Peyer's patch (tissue), 4 donors: Measurements from ENCODE around the gene DGKE. TPM values are rescaled to one million over a fixed set of nuclear protein-coding genes. Genes with fewer than 3 reads are reported as not detected.

Experiments
- DNase-seq, 3 donors: peaks; one replicate each; pipeline ENCODE4 v3.0.0-alpha.2; 2017 to 2019
- H3K27ac ChIP-seq, 4 donors: fragments of 200-600 bp; sonication (generic); one replicate each; pipeline ENCODE4 v1.5.1; 2016 to 2019
- H3K27me3 ChIP-seq, 2 donors: fragments of 200-600 bp; sonication (generic); one replicate each; pipeline ENCODE4 v1.5.1; 2019
- H3K36me3 ChIP-seq, 3 donors: fragments of 200-600 bp; sonication (generic); one replicate each; pipeline ENCODE4 v1.5.1; 2016 to 2019
- H3K4me1 ChIP-seq, 4 donors: fragments of 200-600 bp; sonication (generic); one replicate each; pipeline ENCODE4 v1.5.1; 2016 to 2019
- H3K4me3 ChIP-seq, 4 donors: fragments of 200-600 bp; sonication (generic); 1 replicate in 3 of 4; 2 replicates in 1 of 4; pipeline ENCODE4 v1.5.1; 2016 to 2019; ENCODE audit warnings: mild to moderate bottlenecking in 1 of 4
- H3K9me3 ChIP-seq, 4 donors: fragments of 200-600 bp; sonication (generic); one replicate each; pipeline ENCODE4 v1.5.1; 2016 to 2019; ENCODE audit warnings: mild to moderate bottlenecking in 1 of 4
- POLR2A ChIP-seq, 2 donors: fragments of 450-650 bp; IDR thresholded peaks; one replicate each; pipeline ENCODE4 v1.5.1; 2017; ENCODE audit warnings: antibody characterized with exemption in 2 of 2, mild to moderate bottlenecking in 2 of 2, moderate library complexity in 2 of 2
- total RNA-seq, 4 donors: library from RNA; depleted of rRNA; stranded (reverse); fragments of >200 nt; gene quantifications; one replicate each; pipeline ENCODE4 v1.1.0, GENCODE V29; 2016
- TF ChIP-seq, protein P1 (sequence below), 6 experiments: fragments of 450-650 bp in 4 of 6; fragments of 200-600 bp in 2 of 6; sonication (generic) in 1 of 6; IDR thresholded peaks; one replicate each; pipeline ENCODE4 v1.5.1; 2017 to 2019; ENCODE audit warnings: antibody characterized with exemption in 6 of 6, mild to moderate bottlenecking in 3 of 6, moderate library complexity in 1 of 6

DGKE gene
- total RNA-seq, 4 donors from 2014 or later = 4.2 to 12.4 (median 9.0) TPM

DNA sequence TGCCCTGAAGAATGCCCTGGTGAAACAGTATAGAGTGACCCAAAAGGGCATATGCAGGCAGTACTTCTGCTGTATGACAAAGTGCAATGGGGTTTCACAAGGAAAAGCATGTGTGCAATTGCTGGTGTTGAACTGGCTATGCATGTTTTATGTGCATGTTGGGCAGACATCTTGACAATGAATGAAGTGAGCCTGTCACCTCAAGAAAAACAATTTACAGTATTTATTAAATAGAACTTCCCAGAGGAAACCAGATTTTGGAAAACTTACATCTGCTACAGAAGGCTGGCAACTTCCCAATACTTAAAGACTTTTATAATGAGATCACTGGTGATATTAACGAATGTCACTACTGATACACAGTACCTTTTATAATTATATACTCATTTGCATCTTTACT is 30.9 kb upstream of the DGKE start:
- Histone ChIP-seq H3K36me3 (no peaks in the 10 kb centered on the region), H3K4me1 (no peaks in the 10 kb centered on the region), H3K27ac (no peak overlapping the region), H3K4me3 (no peak overlapping the region), H3K27me3 (no peaks in the 10 kb centered on the region), H3K9me3 (no peaks in the 10 kb centered on the region)
- DNase-seq = no peak
- TF ChIP-seq, protein P1, sequence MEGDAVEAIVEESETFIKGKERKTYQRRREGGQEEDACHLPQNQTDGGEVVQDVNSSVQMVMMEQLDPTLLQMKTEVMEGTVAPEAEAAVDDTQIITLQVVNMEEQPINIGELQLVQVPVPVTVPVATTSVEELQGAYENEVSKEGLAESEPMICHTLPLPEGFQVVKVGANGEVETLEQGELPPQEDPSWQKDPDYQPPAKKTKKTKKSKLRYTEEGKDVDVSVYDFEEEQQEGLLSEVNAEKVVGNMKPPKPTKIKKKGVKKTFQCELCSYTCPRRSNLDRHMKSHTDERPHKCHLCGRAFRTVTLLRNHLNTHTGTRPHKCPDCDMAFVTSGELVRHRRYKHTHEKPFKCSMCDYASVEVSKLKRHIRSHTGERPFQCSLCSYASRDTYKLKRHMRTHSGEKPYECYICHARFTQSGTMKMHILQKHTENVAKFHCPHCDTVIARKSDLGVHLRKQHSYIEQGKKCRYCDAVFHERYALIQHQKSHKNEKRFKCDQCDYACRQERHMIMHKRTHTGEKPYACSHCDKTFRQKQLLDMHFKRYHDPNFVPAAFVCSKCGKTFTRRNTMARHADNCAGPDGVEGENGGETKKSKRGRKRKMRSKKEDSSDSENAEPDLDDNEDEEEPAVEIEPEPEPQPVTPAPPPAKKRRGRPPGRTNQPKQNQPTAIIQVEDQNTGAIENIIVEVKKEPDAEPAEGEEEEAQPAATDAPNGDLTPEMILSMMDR (IDR thresholded peaks at IDR 0.05) = no peak
- no peak for TF ChIP-seq POLR2A (IDR thresholded peaks at IDR 0.05)

DNA sequence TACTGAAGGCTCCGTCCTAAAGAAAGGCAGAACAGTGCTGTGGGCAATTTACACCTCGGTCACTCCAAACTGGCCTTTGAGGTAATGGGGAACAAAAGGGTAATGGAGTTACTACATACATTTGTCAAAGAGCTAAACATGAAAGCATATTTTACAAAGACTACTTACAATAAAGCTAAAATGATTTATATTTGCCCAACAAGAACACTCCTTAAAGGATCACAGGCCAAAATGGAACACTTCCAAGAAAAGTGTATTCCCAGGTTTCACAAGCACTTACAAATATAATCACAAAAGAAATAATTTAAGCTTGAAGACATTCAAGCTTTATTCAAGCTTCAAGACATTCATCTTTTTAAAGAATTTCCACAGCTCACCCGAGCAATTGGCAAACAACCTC is 29.5 kb upstream of the DGKE start:
- no peak overlapping the region for H3K4me3 ChIP-seq
- TF ChIP-seq, protein P1 (IDR thresholded peaks at IDR 0.05) = no peak
- no peak for TF ChIP-seq POLR2A (IDR thresholded peaks at IDR 0.05)
- H3K27ac ChIP-seq = no peak overlapping the region
- no peaks in the 10 kb centered on the region for H3K27me3 ChIP-seq
- H3K4me1 ChIP-seq = no peaks in the 10 kb centered on the region
- H3K9me3 ChIP-seq = no peaks in the 10 kb centered on the region
- H3K36me3 ChIP-seq = no peaks in the 10 kb centered on the region
- no peak for DNase-seq

DNA sequence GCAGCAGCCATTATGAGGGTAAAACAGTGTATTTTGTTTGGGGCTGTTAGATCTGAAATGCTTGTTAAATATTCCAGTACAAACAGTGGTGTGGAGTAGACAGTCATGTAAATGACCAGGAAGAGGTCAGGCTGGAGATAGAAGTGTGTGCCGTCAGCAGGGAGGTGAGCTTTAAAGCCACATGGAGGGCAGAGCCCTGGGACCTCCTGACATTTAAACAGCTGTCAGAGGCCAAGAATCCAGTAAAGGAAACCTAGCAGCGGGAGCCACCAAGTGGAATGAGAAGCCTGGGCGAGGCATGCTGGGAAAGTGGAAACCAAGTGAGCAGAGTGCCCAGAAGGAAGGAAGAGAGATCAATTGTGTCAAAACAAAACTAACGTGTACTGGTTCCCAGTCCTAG is 27.0 kb upstream of the DGKE start:
- TF ChIP-seq, protein P1 (IDR thresholded peaks at IDR 0.05) = no peak
- TF ChIP-seq POLR2A (IDR thresholded peaks at IDR 0.05) = no peak
- no peak for DNase-seq
- Histone ChIP-seq H3K4me3 (no peak overlapping the region), H3K36me3 (no peaks in the 10 kb centered on the region), H3K4me1 (no peaks in the 10 kb centered on the region), H3K27ac (no peak overlapping the region), H3K9me3 (no peaks in the 10 kb centered on the region), H3K27me3 (no peaks in the 10 kb centered on the region)

DNA sequence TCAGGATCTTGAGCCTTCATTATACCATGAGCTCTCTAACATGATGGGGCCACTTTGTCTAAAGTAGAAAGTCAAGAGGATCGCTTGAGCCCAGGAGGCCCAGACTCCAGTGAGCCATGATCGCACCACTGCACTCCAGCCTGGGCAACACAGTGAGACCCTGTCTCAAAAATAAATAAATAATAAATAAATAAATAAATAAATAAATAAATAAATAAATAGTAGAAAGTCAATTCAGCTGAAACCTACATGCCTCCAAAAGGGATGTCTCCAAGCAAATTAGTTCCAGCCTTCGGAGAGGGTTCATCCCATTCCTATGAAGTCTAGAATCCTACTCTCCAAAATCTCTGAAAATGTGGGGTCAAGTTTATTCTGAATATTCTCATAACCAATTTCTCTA is 26.2 kb upstream of the DGKE start:
- TF ChIP-seq POLR2A (IDR thresholded peaks at IDR 0.05) = no peak
- TF ChIP-seq, protein P1 (IDR thresholded peaks at IDR 0.05) = no peak
- H3K4me3 ChIP-seq = no peak overlapping the region
- no peaks in the 10 kb centered on the region for H3K4me1 ChIP-seq
- DNase-seq = no peak
- no peak overlapping the region for H3K27ac ChIP-seq
- H3K9me3 ChIP-seq = no peaks in the 10 kb centered on the region
- H3K27me3 ChIP-seq = no peaks in the 10 kb centered on the region
- no peaks in the 10 kb centered on the region for H3K36me3 ChIP-seq

DNA sequence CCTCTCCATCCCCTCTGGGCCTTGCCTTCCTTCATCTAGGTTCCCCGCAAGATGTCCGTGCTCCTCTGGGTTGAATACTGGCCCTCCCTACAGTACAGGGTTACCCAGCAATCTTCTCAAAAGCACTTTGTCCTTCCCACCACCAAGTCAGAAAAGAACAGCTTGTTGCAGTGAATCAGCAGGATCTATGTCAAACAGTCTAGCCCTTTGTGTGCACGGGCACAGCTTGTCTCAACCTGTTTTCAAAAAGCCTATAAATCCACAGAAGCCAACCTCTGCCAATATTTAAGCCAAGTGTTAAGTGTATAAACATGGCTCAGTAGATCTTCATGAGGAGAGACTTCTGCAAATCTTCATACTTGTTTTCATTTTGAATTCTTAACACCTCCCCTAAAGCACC is 25.4 kb upstream of the DGKE start:
- no peak overlapping the region for H3K27ac ChIP-seq

More for the DNA sequence above, 25.4 kb upstream of the DGKE start:
- Histone ChIP-seq H3K9me3 (no peaks in the 10 kb centered on the region), H3K27me3 (no peaks in the 10 kb centered on the region), H3K4me1 (no peaks in the 10 kb centered on the region), H3K4me3 (no peak overlapping the region), H3K36me3 (no peaks in the 10 kb centered on the region)
- TF ChIP-seq POLR2A (IDR thresholded peaks at IDR 0.05) = no peak
- TF ChIP-seq, protein P1 (IDR thresholded peaks at IDR 0.05) = no peak
- no peak for DNase-seq
